H1 (cell line): ENCODE data around the gene VPS13D. TPM values are rescaled to one million over a fixed set of nuclear protein-coding genes. Genes with fewer than 3 reads are reported as not detected.

Experiments
- CTCF ChIA-PET: fragments of 300-600 bp; sonication (Branson Sonifier 250); formaldehyde crosslinking; loops from one replicate; lab custom pipeline; 2021; ENCODE audit not compliant: partially characterized antibody; lab: Charles Lee
- POLR2A ChIA-PET: fragments of 300-600 bp; sonication (Branson Sonifier 250); formaldehyde crosslinking; loops from one replicate; lab custom pipeline; 2021; ENCODE audit warnings: inconsistent platforms; ENCODE audit not compliant: partially characterized antibody; lab: Charles Lee
- DNase-seq, 2 experiments: peaks; one replicate each; pipeline versions ENCODE4 v3.0.0 to v3.0.0-alpha.2; 2010 to 2022; ENCODE audit warnings: low spot score in 2 of 2, low read depth in 1 of 2, mixed read lengths in 1 of 2
- FAIRE-seq: peaks from 2 replicates; lab custom pipeline; 2011; peaks lifted over from hg19 to GRCh38; lab: Jason Lieb, UNC
- H2AFZ ChIP-seq: 2 replicates; pipeline ENCODE4 v1.8.1; 2012; ENCODE audit warnings: low read length, inconsistent platforms
- H2AK5ac ChIP-seq: 2 replicates; pipeline ENCODE4 v1.6.1; 2013; ENCODE audit warnings: low read depth, low read length
- H2BK120ac ChIP-seq: replicated peaks from 2 replicates; pipeline ENCODE3; 2013; ENCODE audit warnings: low read depth, low read length, inconsistent platforms
- H2BK12ac ChIP-seq: 2 replicates; pipeline ENCODE4 v1.6.1; 2013; ENCODE audit warnings: low read depth, low read length
- H2BK15ac ChIP-seq: 2 replicates; pipeline ENCODE4 v1.6.1; 2013; ENCODE audit warnings: low read length
- H2BK20ac ChIP-seq: 2 replicates; pipeline ENCODE4 v1.6.1; 2013; ENCODE audit warnings: low read length
- H2BK5ac ChIP-seq: 2 replicates; pipeline ENCODE4 v1.6.1; 2013; ENCODE audit warnings: low read depth, low read length
- H3K14ac ChIP-seq: 2 replicates; pipeline ENCODE4 v1.6.1; 2013; ENCODE audit warnings: inconsistent platforms; ENCODE audit not compliant: insufficient read length
- H3K18ac ChIP-seq: 2 replicates; pipeline ENCODE4 v1.6.1; 2013; ENCODE audit warnings: low read length; ENCODE audit errors: extremely low read depth
- H3K23ac ChIP-seq: 2 replicates; pipeline ENCODE4 v1.6.1; 2013; ENCODE audit warnings: inconsistent platforms; ENCODE audit not compliant: insufficient read length
- H3K23me2 ChIP-seq: 2 replicates; pipeline ENCODE4 v1.6.1; 2013; ENCODE audit warnings: low read depth, low read length
- H3K27ac ChIP-seq: 2 replicates; pipeline ENCODE4 v1.6.1; 2011; ENCODE audit warnings: low read depth, low read length, inconsistent platforms
- H3K27me3 ChIP-seq, 4 experiments: replicated peaks in 1 of 4; 1 replicate in 1 of 4; 2 replicates in 3 of 4; pipeline versions ENCODE4 v1.6.1 to v1.8.1; 2011 to 2013; ENCODE audit warnings: low read length in 3 of 4, mild to moderate bottlenecking in 3 of 4, inconsistent platforms in 2 of 4, mixed read lengths in 2 of 4, moderate library complexity in 1 of 4; ENCODE audit not compliant: control insufficient read depth in 3 of 4, insufficient read depth in 3 of 4; ENCODE audit errors: extremely low read depth in 1 of 4
- H3K36me3 ChIP-seq, 4 experiments: 2 replicates each; pipeline versions ENCODE4 v1.6.1 to v1.8.1; 2011 to 2013; ENCODE audit warnings: mild to moderate bottlenecking in 4 of 4, low read length in 3 of 4, moderate library complexity in 2 of 4, control low read depth in 1 of 4, inconsistent platforms in 1 of 4; ENCODE audit not compliant: insufficient read depth in 4 of 4, control insufficient read depth in 2 of 4
- H3K4ac ChIP-seq: replicated peaks from 2 replicates; pipeline ENCODE3; 2013; ENCODE audit warnings: low read length, low read depth, mixed read lengths, inconsistent platforms; ENCODE audit not compliant: insufficient read length
- H3K4me1 ChIP-seq, 4 experiments: replicated peaks in 1 of 4; 1 replicate in 1 of 4; 2 replicates in 3 of 4; pipeline versions ENCODE4 v1.6.1 to v1.8.1; 2011 to 2013; ENCODE audit warnings: low read length in 3 of 4, inconsistent platforms in 2 of 4, mixed read lengths in 1 of 4; ENCODE audit not compliant: insufficient read depth in 4 of 4, control insufficient read depth in 3 of 4
- H3K4me2 ChIP-seq, 2 experiments: 2 replicates each; pipeline versions ENCODE4 v1.6.1 to v1.8.1; 2011 to 2013; ENCODE audit warnings: low read depth in 2 of 2, low read length in 2 of 2, control low read depth in 1 of 2, inconsistent platforms in 1 of 2, mild to moderate bottlenecking in 1 of 2; ENCODE audit not compliant: insufficient read depth in 1 of 2
- H3K4me3 ChIP-seq, 4 experiments: fragments of 200-600, 300-600 bp in 1 of 4; sonication (generic), shearing (Covaris generic), sonication (Bioruptor Twin) in 1 of 4; 2 replicates each; pipeline versions ENCODE4 v1.5.1 to v1.8.1; 2011 to 2016; ENCODE audit warnings: low read length in 4 of 4, low read depth in 3 of 4, control low read depth in 2 of 4, inconsistent platforms in 2 of 4, mild to moderate bottlenecking in 2 of 4, mixed read lengths in 1 of 4, moderate library complexity in 1 of 4; ENCODE audit not compliant: insufficient read depth in 2 of 4; ENCODE audit errors: extremely low read depth in 1 of 4
- H3K56ac ChIP-seq: replicated peaks from 2 replicates; pipeline ENCODE3; 2013; ENCODE audit warnings: low read depth, mild to moderate bottlenecking, mixed read lengths, low read length, inconsistent platforms; ENCODE audit not compliant: insufficient read length
- H3K79me1 ChIP-seq: 2 replicates; pipeline ENCODE4 v1.6.1; 2013; ENCODE audit warnings: low read depth, low read length, control low read depth
- H3K79me2 ChIP-seq, 2 experiments: 2 replicates each; pipeline versions ENCODE4 v1.6.1 to v1.8.1; 2012 to 2013; ENCODE audit warnings: low read length in 2 of 2, mild to moderate bottlenecking in 2 of 2, inconsistent platforms in 1 of 2; ENCODE audit not compliant: insufficient read depth in 2 of 2, control insufficient read depth in 1 of 2
- H3K9ac ChIP-seq, 4 experiments: replicated peaks in 1 of 4; 1 replicate in 1 of 4; 2 replicates in 3 of 4; pipeline versions ENCODE4 v1.6.1 to v1.8.1; 2011 to 2013; ENCODE audit warnings: low read depth in 3 of 4, low read length in 3 of 4, control low read depth in 2 of 4, mild to moderate bottlenecking in 2 of 4, moderate library complexity in 2 of 4, inconsistent platforms in 1 of 4; ENCODE audit errors: extremely low read depth in 1 of 4
- H3K9me3 ChIP-seq, 2 experiments: 2 replicates each; pipeline versions ENCODE4 v1.6.1 to v1.8.1; 2012 to 2013; ENCODE audit warnings: mild to moderate bottlenecking in 2 of 2, moderate library complexity in 2 of 2, control low read depth in 1 of 2, inconsistent platforms in 1 of 2, low read depth in 1 of 2, low read length in 1 of 2, mixed read lengths in 1 of 2; ENCODE audit not compliant: insufficient read depth in 2 of 2
- H4K20me1 ChIP-seq, 2 experiments: replicated peaks in 1 of 2; 2 replicates each; pipeline versions ENCODE3 to v1.8.1; 2011 to 2013; ENCODE audit warnings: inconsistent platforms in 2 of 2, low read length in 2 of 2, mild to moderate bottlenecking in 1 of 2; ENCODE audit not compliant: insufficient read depth in 2 of 2, control insufficient read depth in 1 of 2
- H4K5ac ChIP-seq: 2 replicates; pipeline ENCODE4 v1.6.1; 2013; ENCODE audit warnings: low read length, low read depth, mixed read lengths, inconsistent platforms; ENCODE audit not compliant: insufficient read length
- H4K8ac ChIP-seq: 2 replicates; pipeline ENCODE4 v1.8.0; 2013; ENCODE audit warnings: mild to moderate bottlenecking, moderate library complexity, low read length, inconsistent platforms; ENCODE audit not compliant: insufficient read depth; ENCODE audit errors: extremely low read depth
- H4K91ac ChIP-seq: replicated peaks from 2 replicates; pipeline ENCODE3; 2013; ENCODE audit warnings: low read length, mixed read lengths, inconsistent platforms; ENCODE audit not compliant: insufficient read length
- BACH1 ChIP-seq: IDR thresholded peaks from 2 replicates; pipeline ENCODE4 v1.6.1; 2012; ENCODE audit warnings: low read length, improper control_type of control experiment
- BRCA1 ChIP-seq: IDR thresholded peaks from 2 replicates; pipeline ENCODE4 v1.6.1; 2012; ENCODE audit warnings: low read depth, low read length, improper control_type of control experiment
- CEBPB ChIP-seq: IDR thresholded peaks from 2 replicates; pipeline ENCODE4 v1.6.1; 2012; ENCODE audit warnings: low read depth, low read length
- CHD1 ChIP-seq: IDR thresholded peaks from 2 replicates; pipeline ENCODE4 v1.6.1; 2012; ENCODE audit warnings: low read depth, low read length, improper control_type of control experiment
- CREB1 ChIP-seq: IDR thresholded peaks from 2 replicates; pipeline ENCODE4 v1.6.1; 2012; ENCODE audit warnings: inconsistent platforms
- KDM4A ChIP-seq: IDR thresholded peaks from one replicate; pipeline ENCODE4 v1.7.1; 2012; ENCODE audit warnings: low read depth, mild to moderate bottlenecking, moderate library complexity, low read length, inconsistent platforms; ENCODE audit not compliant: severe bottlenecking
- NANOG ChIP-seq: IDR thresholded peaks from 2 replicates; pipeline ENCODE4 v1.6.1; 2011; ENCODE audit warnings: low read length, low read depth, mild to moderate bottlenecking, inconsistent platforms; ENCODE audit not compliant: insufficient read depth, poor library complexity, severe bottlenecking
- RXRA ChIP-seq: IDR thresholded peaks from 2 replicates; pipeline ENCODE4 v1.6.1; 2011; ENCODE audit warnings: low read depth, mild to moderate bottlenecking, low read length, moderate library complexity; ENCODE audit not compliant: insufficient read depth
- SIN3A ChIP-seq, 2 experiments: IDR thresholded peaks in 1 of 2; conservative IDR thresholded peaks in 1 of 2; 2 replicates each; pipeline ENCODE4 v1.6.1; 2011 to 2012; ENCODE audit warnings: low read length in 2 of 2, improper control_type of control experiment in 1 of 2, low read depth in 1 of 2, mild to moderate bottlenecking in 1 of 2
- whole genome bisulfite sequencing, 2 experiments: shearing (Covaris generic) in 1 of 2; methylation state at CpG; one replicate each; pipeline versions ENCODE4 v1.1.6 to v1.1.7; 2013 to 2015; ENCODE audit warnings: low lambda C conversion rate in 2 of 2, mixed read lengths in 2 of 2, inconsistent platforms in 1 of 2, low coverage in 1 of 2, missing lambda C conversion rate in 1 of 2; ENCODE audit not compliant: insufficient replicate concordance in 2 of 2, insufficient coverage in 1 of 2, insufficient read length in 1 of 2; ENCODE audit errors: extremely low coverage in 1 of 2, missing lambda C conversion rate in 1 of 2; 5-methylcytosine and 5-hydroxymethylcytosine counted together
- polyA plus RNA-seq, 7 experiments: library from polyadenylated mRNA; depleted of rRNA in 3 of 7; stranded (reverse) in 5 of 7; unstranded in 2 of 7; fragments of >200 nt in 5 of 7; fragments of 200-250 nt in 2 of 7; gene quantifications; 1 replicate in 5 of 7; 2 replicates in 1 of 7; 4 replicates in 1 of 7; pipeline versions ENCODE4 v1.2.1 to v1.2.3, GENCODE V29; 2011 to 2013; ENCODE audit warnings: missing spikeins in 2 of 7, mixed read lengths in 2 of 7
- total RNA-seq: library from RNA; stranded (reverse); fragmentation: NEBNext Ultra II Directional; extraction: Animal tissue kit (Norgen Biotek cat#: 25700); gene quantifications from 2 replicates; pipeline ENCODE4 v1.2.1, GENCODE V29; 2021
- TF ChIP-seq, protein P1 (sequence below): IDR thresholded peaks from 2 replicates; pipeline ENCODE4 v1.6.1; 2012; ENCODE audit warnings: low read length, inconsistent platforms

The VPS13D gene
- total and polyA plus RNA-seq, 2 of the 8 experiments (the other 6 are each of a cell fraction or from before 2014, with no cell fraction given): 10.9 to 31.2 TPM

DNA sequence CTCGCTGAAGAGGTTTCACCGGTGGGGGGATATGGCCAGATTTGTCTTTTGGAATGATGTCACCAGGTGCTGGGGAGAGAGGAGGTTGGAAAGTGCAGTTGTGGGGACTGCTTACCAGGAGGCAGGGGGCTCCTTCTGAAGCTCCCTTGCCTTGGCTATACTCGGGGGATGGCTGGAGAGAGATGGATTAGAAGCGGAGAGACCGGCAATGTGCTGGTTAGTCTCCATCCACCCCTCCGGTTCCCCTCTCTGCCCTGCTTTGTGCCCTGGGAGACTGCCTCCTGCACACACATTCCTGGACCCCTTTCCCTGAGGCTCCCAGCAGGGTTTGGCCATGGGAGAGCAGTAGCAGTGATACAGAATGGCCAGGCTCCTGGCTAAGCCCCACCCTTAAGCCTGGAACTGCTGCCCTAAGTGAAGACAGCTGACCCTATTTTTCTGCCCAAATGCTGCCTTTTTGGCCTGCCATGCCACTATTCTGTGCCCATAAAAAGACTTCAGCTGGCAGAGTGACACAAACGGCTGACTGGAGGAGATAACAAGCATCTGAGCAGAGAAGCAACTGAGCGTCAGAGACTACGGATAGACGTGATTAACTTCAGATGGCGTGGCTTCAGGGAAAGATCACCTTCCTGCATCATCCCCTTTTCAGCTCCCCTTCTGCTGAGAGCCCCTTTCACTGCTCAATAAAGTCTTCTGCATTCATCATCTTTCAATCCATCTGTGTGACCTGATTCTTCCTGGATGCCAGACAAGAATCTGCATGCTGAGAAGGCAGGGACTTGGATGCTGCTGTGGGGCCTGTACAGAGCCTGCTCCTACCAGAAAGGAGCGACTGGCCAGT, 14.5 kb upstream of the VPS13D start:
- Histone ChIP-seq H3K4me2 (no peak overlapping the region), H3K27me3 (no peaks in the 10 kb centered on the region; a peak in 1 of 7 replicates), H2BK12ac (no peak overlapping the region), H3K79me2 (no peaks in the 10 kb centered on the region), H3K4me1 (no peaks in the 10 kb centered on the region), H3K23ac (no peak overlapping the region), H2AK5ac (no peak overlapping the region), H3K4me3 (no peak overlapping the region), H2AFZ (no peak overlapping the region), H3K79me1 (no peaks in the 10 kb centered on the region), H3K9me3 (peaks cover 0 to 6% of the 10 kb centered on the region in 2 experiments; a peak in 1 of 4 replicates), H2BK15ac (no peak overlapping the region), H3K9ac (no peak overlapping the region), H2BK20ac (no peak overlapping the region), H3K36me3 (no peaks in the 10 kb centered on the region), H4K91ac (no peak overlapping the region), H4K8ac (0 out of 2 replicates have a peak overlapping the region, but pooled peaks have one; percentile 4), H2BK5ac (no peak overlapping the region), H3K18ac (no peak overlapping the region), H4K5ac (no peak overlapping the region), H4K20me1 (no peaks in the 10 kb centered on the region), H3K4ac (no peak overlapping the region), H3K56ac (no peak overlapping the region), H3K14ac (no peak overlapping the region), H2BK120ac (no peak overlapping the region), H3K27ac (no peak overlapping the region), H3K23me2 (no peaks in the 10 kb centered on the region)
- DNase-seq (no peak), FAIRE-seq (no peak)
- ChIA-PET POLR2A (interaction anchor here (0.7 kb wide), 1 partner anchor 65 kb away, joined by 3 read pairs; no protein-coding TSS in a partner anchor), CTCF (interaction anchor here (0.6 to 4.5 kb wide), 7 partner anchors 12 to 1644 kb away, joined by 3 to 34 read pairs (median 4); no protein-coding TSS in a partner anchor)
- WGBS, 2 experiments: 93% methylated on average over 12 of the region's 12 CpGs; no CpG with 5 or more reads in 1 of the 2 experiments
- TF ChIP-seq, protein P1, sequence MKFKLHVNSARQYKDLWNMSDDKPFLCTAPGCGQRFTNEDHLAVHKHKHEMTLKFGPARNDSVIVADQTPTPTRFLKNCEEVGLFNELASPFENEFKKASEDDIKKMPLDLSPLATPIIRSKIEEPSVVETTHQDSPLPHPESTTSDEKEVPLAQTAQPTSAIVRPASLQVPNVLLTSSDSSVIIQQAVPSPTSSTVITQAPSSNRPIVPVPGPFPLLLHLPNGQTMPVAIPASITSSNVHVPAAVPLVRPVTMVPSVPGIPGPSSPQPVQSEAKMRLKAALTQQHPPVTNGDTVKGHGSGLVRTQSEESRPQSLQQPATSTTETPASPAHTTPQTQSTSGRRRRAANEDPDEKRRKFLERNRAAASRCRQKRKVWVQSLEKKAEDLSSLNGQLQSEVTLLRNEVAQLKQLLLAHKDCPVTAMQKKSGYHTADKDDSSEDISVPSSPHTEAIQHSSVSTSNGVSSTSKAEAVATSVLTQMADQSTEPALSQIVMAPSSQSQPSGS: no peak
- no peak for TF ChIP-seq CHD1
- TF ChIP-seq NANOG: no peak
- no peak for TF ChIP-seq BACH1
- no peak for TF ChIP-seq CEBPB
- TF ChIP-seq BRCA1: no peak
- no peak for TF ChIP-seq CREB1
- TF ChIP-seq SIN3A (conservative IDR thresholded peaks at IDR 0.05 in 1 of 2, IDR thresholded peaks at IDR 0.05 in 1 of 2; ENCODE audit: low read depth in 1 of 2, low read length in 2 of 2): no peak
- no peak for TF ChIP-seq KDM4A
- TF ChIP-seq RXRA: no peak
